HG02870 (cell line): ENCODE results near the gene ANKRD30A.
"Not testable (repeated sequence)": the region's sequence is repeated elsewhere in the genome, so short reads cannot be mapped to it uniquely, and the experiment has no call there.

ENCODE experiments used
- ATAC-seq: cut with Tn5 transposase; IDR thresholded peaks from one replicate; pipeline ENCODE4 v1.9.1; 2021; ENCODE audit warnings: mild to moderate bottlenecking, moderate library complexity; ENCODE audit not compliant: unreplicated experiment

The ANKRD30A gene

DNA sequence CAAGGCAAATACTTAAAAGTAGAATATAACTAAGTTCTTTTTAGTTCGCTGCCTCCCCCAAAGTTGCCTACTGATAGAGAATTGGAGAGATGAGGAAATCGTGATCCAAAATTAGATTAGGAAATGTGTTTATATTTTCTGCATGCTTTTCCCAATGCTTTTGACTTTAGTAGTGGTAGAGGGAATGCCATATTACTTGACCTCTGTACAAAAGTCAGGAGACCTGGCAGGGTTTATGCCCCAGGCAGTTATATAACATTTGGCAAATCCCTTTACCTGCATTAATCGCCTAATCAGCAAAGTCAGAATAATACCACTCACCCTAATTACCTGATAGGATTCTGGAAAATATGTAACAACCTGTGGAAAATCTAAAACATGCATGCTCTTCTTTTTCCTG, 142.9 kb downstream of the ANKRD30A start:
- no peak for ATAC-seq

DNA sequence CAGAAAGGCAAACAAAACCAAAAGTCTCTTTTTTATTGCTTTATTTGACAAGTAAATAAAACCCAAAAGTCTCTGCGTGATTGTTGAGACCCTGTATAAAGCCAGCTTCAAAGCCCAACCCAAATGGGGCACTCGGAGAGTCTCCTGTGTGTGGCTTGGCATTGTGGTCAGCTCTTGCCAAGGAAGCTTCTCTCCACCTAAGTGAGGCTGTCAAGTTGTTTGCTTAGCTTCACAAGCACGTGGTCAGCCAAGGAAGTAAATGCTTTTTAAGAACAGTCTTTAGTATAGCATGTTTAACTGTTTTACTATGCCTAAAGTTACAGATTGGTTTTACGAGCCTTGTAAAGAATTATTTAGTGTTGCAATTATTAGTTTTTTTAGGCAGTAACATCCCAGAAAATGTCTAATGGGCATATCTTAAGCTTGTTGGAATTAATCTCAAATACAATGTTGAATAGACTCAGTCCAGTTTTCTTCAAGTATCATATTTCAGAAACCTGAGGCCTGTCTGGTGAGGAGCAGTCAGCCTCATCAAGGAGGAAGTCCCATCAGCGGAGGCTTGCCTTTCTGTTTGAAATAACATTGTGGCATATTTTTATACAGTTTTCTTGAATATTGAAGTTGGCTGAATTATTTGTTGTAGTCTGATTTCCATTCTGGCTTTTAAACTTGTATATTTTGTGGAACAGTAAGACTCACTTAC, 144.3 kb downstream of the ANKRD30A start:
- no peak for ATAC-seq

DNA sequence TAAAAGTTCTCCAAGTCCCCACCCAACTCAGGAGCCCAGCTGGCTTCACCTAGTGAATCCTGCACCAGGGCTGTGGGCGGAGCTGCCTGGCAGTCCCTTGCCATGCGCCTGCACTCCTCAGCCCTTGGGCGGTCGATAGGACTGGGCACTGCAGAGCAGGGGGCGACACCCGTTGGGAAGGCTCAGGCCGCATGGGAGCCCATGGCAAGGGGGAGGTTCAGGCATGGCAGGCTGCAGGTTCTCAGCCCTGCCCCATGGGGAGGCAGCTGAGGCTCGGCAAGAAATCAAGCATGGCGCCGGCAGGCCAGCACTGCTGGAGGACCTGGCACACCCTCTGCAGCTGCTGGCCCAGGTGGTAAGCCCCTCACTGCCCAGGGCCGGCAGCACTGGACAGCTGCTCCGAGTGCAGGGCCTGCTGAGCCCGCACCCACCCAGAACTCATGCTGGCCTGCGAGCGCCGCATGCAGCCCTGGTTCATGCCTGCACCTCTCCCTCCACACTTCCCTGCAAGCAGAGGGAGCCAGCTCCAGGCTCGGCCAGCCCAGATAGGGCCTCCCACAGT, 149.9 kb downstream of the ANKRD30A start:
- no peak for ATAC-seq

DNA sequence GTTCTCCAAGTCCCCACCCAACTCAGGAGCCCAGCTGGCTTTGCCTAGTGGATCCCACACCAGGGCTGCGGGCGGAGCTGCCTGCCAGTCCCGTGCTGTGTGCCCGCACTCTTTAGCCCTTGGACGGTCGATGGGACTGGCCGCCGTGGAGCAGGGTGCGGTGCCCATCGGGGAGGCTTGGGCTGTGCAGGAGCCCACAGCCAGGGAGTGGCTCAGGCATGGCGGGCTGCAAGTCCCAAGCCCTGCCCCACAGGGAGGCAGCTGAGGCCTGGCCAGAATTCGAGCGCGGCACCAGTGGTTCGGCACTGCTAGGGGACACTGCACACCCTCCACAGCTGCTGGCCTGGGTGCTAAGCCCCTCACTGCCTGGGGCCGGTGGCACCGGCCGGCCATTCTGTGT, 159.7 kb downstream of the ANKRD30A start:
- no peak for ATAC-seq

DNA sequence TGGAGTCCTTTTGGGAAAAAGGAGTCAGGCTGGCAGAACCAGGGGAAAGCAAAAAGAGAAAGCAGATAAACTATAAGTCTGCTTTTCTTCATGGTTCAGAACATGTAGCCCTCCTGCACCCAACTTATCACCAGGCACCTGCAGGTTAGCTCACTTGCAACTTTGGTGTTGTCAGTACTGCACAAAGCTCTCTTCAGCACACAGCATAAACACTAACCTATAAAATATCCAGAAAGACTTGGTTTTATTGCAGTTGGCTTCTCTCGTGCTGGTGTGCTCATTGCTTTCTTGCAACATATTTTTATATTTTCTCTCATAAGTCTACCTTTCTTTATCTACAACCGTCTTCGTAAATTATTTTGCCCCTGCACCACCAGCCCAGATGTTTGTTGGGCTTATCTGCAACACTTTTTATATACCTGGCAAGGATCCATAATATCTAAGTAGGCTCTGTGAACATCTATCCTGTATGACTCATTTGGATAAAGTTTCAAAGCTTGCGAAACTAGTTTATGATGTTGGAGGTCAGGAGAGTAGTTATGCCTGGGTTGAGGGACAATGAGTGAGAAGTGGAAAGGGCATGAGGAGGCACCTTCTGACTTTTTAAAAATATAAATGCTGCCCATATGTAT, 164.6 kb downstream of the ANKRD30A start:
- ATAC-seq, result no peak

DNA sequence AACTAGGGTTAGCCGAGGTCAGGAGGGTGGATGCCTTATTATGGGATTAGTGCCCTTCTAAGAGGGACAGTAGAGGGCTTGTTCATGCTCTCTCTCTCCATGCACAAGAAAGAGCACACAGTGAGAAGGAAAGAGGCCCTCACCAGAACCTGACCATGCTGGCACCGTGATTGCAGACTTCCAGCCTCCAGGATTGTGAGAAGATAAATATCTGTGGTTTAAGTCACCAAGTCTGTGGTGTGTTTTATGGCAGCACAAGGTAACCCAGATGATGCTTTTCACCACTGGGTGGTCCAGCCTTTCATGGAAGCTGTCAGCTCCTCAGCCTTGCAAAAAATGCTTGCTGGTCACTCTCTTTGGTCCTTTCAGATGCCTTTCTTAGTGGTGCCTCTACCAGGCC, 175.9 kb downstream of the ANKRD30A start:
- ATAC-seq, result no peak

DNA sequence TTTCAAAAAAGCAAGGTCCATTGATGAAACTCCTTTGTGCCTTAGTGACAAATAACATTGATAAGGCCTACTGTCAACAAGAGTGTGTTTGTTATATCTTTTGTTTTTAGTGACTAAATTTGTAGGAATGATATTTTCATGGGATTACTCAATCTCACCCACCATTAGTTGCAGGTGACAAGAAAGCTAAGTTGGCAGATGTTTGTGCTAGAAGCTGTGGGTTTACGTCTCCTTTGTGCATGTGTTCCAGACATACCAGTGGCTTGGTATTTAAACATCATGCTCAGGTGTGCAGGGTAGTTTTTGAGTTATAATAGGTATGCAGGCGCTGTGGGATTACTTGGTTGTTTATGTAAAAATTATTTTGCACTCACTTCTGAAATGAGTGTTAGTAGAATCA, 178.6 kb downstream of the ANKRD30A start:
- no peak for ATAC-seq

DNA sequence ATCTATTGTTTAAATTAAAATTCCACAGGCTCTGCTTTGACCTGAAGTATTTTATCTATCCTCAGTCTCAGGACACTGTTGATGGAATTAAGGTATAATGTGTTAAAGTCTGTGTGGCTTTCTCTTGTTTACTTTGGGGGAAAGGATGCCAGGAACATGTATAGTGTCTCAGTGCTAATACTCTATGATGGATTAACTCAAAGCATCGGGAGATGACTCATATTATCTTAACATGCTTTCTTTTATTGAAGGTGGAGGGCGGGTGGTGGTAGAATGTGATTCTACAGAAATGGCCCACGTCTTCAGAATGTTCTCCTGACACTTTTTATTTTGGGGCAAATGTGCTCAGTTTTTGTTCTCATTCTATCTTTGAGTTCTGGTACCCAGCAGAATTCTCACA, 189.0 kb downstream of the ANKRD30A start:
- no peak for ATAC-seq

DNA sequence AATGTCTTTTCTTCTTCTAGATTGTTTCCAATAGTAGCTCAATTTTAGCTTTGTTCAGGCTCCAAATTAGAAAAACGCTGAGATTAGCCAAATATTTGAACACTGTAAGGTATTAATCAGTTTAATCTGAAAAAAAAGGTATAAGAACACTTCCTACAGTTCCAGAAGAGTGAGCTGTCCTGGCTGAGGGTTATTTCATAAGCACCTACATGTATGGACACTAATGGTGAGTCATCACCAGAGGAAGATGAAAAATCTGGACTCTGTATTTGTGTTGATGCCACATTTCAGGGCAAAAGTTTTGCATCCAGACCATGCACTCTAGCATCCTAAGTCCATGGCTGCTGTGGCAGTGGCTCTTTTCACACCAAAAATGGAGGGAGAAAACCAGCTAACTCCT, 189.5 kb downstream of the ANKRD30A start:
- ATAC-seq, result no peak

DNA sequence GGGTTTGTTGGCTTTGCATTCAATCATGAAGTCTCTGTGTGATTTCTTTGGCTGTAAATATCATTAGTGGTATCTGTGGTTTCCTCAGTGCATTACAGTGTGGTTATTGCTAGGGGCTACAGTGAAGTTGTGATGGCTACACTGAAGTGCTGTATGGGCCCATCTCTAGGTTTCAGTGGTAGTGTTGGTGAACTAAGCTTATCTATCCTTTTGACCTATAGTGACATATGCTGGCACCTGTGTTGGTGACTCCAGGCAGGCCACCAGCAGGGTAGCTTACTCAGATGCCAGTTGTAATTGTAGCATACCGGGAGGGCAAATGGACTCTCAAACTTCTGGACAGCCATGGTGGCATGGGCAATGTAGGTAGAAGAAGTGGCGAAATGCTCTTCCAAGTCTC, 219.0 kb downstream of the ANKRD30A start:
- no peak for ATAC-seq

DNA sequence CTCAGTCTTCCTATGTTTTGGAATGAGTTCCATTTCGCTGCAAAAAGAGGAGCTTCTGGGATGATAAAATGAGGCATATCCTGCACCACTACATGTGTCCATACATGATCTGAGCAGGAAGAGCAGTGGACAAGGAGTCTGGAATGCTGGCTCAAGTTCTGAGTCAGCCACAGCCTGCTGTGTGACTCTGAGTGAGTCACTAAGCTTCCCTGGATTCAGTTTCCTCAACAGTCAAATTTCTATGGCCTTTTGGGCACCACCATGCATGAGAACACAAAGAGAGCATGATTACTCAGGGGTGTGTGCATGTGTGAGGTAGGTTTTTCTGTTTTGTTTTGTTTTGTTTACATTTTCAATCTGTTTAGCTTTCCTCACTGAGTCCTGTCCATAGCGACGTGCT, 254.6 kb downstream of the ANKRD30A start:
- ATAC-seq, result no peak

DNA sequence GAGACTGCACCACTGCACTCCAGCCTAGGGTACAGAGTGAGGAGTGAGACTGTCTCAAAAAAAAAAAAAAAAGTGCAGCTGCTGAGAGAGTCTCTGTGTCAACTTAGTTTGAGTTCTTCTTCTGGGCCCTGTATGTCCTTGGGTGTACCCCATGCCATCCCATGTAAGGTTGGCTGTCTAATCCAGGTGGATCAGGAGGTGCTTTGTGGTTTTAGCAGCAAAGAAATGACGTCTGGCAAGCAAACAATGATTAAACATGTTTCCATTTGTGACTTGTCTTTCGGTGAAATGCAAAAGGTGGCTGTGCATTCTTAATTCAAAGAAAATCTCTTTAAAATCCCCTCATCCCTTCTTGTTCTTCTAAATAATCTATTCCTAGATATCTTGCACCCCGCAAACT, 255.9 kb downstream of the ANKRD30A start:
- ATAC-seq, result no peak

DNA sequence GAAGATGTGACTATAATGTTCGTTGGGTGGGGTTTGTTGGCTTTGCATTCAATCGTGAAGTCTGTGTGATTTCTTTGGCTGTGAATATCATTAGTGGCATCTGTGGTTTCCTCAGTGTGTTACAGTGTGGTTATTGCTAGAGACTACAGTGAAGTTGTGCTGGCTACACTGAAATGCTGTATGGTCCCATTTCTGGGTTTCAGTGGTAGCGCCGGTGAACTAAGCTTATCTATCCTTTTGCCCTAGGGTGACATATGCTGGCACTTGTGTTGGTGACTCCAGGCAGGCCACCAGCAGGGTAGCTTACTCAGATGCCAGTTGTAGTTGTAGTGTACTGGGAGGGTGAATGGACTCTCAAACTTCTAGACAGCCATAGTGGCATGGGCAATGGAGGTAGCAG, 259.5 kb downstream of the ANKRD30A start:
- ATAC-seq, result no peak

DNA sequence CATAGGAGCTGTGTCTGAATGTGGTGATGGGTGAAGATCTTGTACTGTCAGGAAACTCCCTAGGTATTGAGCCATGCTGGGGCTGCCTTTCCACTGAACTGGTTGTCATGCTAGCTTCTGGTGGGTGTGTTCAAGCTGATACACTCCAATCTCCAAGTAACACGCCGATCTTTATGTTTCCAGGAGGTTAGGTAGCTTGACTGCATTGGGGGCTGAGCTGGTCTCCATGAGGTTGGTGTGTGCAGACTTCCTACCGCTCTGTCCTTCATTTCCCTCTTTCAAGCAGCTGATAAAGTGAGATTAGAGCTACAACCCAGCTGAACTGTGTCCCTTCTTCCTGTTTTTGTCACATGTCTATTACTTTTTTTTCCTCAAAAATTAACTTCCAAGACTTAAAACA, 265.5 kb downstream of the ANKRD30A start:
- ATAC-seq, result no peak

DNA sequence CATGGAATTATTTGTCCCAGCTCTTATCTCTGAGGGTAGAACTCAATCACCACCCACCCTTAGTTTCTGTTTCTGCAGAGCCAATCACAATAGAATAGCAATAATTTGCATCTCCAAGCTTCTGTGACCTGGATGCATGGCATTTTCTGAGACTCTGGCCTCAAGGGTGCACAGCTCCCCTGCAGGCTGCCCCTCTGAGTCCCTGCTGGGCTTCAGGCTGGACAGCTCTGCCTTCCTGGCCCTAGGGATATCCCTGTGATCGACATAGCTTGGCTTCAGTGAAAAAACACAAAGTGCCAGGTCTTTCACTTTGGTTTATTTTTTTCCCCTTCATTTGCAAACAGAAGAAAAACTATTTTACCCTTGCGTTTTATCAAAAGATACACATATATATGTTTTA, 275.4 kb downstream of the ANKRD30A start:
- ATAC-seq, result not testable (repeated sequence)

DNA sequence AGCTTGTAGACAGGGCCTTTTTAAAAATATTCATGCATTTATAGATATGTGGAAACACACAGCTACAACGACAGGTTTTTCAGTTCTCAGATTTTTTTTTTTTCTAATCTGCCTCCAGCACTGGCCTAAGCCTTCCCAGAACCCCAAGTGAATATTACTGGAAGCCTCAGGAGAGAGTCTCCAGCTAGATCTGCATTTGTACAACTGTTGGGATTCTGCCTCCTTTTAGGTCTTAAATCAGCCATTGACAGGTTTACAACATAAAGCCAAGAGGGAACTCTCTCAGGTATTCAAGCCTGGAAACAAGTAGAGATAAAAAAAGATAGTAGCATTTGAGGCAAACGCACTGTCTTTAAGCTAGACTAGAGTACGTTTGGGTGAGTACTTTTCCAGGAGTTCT, 275.8 kb downstream of the ANKRD30A start:
- ATAC-seq, result no peak

DNA sequence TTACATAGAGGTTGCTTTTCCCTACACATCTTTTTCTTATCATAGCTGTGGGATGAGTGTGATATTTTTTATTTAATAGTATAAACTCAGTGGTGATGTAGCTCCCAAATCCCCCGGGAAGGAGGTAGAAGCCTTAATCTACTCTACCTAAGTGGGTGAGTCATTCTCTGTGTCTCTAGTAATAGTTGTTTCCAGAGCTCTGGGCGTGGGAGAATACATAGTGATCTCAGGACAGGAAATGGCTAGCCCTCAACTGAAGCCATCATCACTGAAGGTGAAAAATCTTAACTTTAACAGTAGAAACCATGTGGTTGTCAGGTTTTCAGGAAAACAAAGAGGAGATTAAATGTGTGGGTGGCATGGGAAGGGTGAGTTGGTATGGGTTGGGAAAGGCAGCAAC, 278.4 kb downstream of the ANKRD30A start:
- ATAC-seq, result no peak
